Ishikawa (cell line): ENCODE measurements around the gene APBB2.

Experiments used
- TEAD4 ChIP-seq: IDR thresholded peaks from 2 replicates; pipeline ENCODE4 v1.6.1; 2012
- TF ChIP-seq, protein P1 (sequence below): IDR thresholded peaks from 2 replicates; pipeline ENCODE4 v1.6.1; 2012

GRCh38 chr4:41148292-41148691 is 66.0 kb downstream of the APBB2 start:
- TF ChIP-seq TEAD4 = no peak
- TF ChIP-seq, protein P1, sequence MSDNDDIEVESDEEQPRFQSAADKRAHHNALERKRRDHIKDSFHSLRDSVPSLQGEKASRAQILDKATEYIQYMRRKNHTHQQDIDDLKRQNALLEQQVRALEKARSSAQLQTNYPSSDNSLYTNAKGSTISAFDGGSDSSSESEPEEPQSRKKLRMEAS = no peak
